HG02870 (cell line): ENCODE results near the gene ZNF648.
"Not testable (repeated sequence)": the region's sequence is repeated elsewhere in the genome, so short reads cannot be mapped to it uniquely, and the experiment has no call there.

Source experiments
- ATAC-seq: cut with Tn5 transposase; IDR thresholded peaks from one replicate; pipeline ENCODE4 v1.9.1; 2021; ENCODE audit warnings: mild to moderate bottlenecking, moderate library complexity; ENCODE audit not compliant: unreplicated experiment

Gene ZNF648

DNA sequence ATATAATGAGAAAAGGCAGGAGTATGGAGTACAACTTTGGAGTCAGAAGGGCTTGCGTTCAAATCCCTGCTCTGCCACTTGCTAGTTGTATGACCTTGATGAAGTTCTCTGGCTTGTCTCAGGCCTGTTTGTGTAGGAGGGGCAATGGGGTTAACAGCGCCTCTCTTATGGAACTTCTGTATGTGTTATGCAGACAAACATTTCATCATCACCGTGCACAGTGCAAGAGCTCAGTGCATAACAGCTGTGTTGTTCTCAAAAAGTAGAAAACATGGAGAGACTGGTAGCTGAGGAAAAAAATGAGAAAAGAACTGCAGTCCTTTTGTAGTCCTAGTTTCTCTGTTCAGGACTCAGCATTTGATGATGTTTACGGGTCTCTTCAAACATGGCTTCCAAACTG lies 10.4 kb upstream of the ZNF648 start:
- no peak for ATAC-seq

GRCh38 chr1:182069028-182069466 lies 7.5 kb upstream of the ZNF648 start:
- no peak for ATAC-seq

DNA sequence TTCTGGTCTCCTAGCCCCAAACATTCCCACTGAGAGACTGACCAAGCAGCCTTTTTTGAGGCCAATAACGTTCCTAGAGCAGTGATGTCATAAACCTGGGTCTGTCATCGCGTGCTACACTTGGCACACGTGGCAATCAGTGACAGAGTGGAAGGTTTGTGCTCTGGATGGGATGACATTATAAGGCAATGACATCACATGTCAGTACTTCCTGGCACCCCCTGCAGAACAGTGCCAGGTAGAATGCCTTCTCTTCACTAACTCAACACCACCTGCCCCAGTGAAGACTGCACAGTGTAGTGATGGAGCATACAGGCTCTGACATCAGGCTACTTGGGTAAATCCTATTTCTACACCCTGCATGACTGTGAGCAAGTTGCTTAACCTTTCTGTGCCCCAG lies 5.4 kb upstream of the ZNF648 start:
- no peak for ATAC-seq

DNA sequence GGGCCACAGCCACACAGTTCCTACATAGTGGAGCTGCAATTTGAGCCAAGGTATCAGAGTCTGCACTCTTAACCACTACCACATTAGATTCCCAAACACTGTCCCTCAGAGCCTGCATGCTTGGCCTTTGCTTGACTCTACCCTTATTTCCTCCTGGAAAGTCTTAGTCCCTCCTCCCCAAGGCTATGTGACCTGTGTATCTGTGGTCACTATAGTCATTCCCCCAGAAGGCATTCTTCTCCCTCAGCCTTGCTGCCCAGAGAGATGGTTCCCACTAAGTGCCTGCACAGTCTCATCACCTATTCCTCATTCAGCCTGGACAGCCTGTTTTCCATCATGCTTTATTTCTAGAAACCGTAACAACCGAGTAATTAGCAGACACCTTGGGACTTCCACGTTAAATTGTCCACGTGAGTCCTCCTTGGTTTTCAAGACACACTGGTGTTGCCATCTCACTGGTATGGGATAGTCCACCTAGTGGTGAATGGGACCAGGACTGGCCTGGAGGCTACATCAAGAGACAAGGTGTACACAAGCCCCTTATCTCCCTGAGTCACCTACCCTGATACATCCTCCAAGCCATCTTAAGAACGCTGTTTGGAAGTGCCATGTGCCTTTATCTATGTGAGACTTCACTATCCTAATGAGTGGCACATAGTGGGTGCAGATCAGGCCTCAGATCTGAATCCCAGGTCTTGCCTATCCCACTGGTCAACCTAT lies 3.8 kb upstream of the ZNF648 start:
- no peak for ATAC-seq

DNA sequence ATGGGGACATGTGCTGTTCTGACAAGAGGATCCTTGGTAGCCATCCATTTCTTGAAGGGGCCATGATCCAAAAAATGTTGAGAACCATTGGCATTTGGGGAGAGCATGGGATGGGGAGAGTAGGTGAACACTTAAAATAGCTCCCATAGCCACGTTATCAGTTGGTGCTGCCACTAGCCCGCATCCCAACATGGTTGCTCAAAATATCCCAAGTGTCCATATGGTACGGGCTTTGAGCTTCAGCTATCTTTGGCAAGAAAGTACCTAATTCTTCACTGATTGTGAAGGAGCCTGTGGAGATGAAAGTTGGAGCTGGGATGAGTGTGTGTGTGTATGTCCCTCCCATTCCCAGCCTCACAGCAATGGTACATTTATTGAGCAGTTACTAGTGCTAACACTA lies 3.1 kb upstream of the ZNF648 start:
- ATAC-seq, result no peak

DNA sequence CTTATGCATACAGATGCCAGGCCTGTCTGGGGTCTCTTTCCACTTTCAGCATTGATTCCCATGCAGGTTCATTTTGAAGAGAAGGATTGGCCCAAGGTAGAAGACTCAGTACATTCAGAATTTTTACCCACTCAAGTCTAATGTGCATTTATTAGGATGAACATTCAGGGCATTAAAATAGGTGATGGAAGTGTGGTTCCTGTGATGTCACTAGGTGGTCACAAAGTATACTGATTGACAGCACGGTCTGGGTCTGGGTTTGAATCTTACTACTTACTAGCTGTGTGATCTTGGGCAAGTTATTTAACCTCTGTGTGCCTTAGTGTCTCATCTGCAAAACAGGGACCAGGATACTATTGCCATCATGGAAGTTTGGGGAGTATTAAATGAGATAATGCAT lies 711 bp upstream of the ZNF648 start:
- ATAC-seq, result no peak

- no peak for ATAC-seq
These were observed 635 bp downstream of the ZNF648 start for GRCh38 chr1:182060877-182061276.

DNA sequence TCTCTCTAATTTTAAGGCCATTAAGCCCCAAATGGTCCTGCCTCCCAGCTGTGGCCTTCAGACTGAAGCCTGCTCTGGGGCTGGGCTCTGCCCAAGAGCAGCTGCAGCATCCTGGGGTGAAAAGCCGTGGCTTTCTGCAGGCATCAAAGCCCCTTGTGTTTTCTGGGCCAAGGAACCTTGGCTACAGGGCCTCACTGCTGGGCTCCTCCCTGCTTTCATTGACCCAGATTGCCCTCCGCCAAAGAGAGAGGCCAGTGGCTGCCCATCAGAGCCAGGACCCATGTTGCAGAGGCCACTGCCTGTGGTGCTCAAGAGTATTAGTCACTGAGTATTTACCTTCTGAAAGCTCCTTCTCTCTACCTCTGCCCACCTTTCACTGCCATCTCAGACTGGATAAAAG lies 1.6 kb downstream of the ZNF648 start:
- ATAC-seq, result no peak

GRCh38 chr1:182056601-182057366 lies 4.7 kb downstream of the ZNF648 start:
- no peak for ATAC-seq

DNA sequence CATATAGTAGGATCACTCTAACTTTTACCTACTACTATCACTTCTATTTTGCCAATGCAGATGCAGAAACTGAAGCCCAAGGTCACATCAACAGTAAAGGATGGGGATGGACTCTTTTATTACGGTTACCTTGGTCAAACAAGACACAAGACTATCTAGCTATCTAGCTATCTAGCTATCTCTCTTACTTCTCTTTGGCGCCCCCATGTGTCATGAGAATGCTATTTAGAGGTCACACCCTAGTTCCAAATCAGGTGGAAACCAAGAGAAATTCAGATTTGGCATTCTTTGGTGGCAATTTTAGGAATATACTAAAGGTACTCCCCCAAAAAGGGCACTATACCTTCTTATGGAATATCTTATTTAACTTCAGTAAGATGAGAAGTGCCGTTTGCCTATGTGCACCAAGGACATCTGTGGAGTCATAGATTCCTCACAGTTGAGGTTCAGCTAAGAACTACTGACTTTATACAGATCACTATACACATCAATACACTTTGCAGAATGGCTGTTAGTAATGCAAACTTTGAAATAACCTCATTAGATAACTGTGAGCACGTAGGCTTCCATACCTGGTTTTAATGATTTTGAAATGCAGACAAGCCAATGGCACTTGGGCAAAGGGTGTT lies 6.7 kb downstream of the ZNF648 start:
- no peak for ATAC-seq

GRCh38 chr1:182052355-182052754 lies 9.2 kb downstream of the ZNF648 start:
- ATAC-seq, result no peak

GRCh38 chr1:182051938-182052337 lies 9.6 kb downstream of the ZNF648 start:
- no peak for ATAC-seq

DNA sequence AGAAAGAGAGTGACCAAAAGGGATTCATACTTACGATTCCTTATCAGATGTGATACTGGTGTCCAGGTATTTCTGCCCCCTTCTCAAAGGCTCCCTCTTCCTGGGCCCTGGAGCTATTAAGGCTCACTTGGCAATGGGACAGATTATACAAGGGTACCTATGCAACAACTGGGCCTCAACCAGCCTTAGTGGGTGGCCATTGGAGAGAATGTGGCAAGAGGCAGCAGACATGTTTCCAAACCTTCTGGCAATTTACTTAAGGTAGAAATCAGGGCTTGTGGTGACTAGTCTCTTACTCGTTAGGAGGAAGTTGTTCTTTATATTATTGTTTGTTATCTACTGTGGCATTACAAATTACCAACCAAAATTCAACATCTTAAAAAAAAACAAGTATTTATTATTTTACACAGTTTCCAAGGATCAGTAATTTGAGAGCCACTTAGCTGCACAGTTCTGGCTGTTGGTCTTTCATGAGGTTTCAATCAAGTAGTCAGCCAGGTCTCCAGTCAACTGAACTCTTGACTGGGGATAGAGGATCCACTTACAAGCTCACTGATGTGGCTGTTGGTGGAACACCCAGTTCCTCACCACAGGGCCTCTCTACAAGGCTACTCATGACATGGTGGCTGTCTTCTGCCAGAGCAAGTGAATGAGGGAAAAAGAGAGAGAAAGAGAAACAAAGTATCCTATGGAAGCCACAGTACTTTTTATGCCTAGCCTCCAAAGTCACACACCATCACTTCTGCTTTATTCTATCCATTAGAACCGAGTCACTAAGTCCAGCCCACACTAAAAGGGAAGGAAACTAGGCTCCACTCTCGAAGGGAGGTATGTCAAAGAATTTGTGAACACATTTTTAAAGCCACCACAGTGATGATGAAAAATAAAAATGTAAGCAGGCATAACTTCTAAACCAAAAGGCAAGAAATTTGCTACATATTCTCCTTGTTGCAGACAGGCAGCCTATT lies 10.7 kb downstream of the ZNF648 start:
- no peak for ATAC-seq

- ATAC-seq, result no peak
These were observed 12.9 kb downstream of the ZNF648 start for GRCh38 chr1:182048562-182048961.

- no peak for ATAC-seq
These were observed 14.7 kb downstream of the ZNF648 start for GRCh38 chr1:182046763-182047162.

DNA sequence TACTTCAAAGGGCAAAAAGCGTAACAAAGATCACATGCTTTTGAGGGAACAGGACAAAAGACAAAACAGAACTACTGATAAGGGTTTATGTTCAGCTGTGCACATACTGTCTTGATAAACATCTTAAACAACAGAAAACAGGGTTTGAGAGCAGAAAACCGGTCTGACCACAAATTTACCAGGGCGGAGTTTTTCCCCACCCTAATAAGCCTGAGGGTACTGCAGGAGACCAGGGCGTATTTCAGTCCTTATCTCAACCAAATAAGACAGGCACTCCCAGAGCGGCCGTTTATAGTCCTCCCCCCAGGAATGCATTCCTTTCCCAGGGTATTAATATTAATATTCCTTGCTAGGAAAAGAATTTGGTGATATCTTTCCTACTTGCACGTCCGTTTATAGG lies 16.0 kb downstream of the ZNF648 start:
- ATAC-seq, result not testable (repeated sequence)

DNA sequence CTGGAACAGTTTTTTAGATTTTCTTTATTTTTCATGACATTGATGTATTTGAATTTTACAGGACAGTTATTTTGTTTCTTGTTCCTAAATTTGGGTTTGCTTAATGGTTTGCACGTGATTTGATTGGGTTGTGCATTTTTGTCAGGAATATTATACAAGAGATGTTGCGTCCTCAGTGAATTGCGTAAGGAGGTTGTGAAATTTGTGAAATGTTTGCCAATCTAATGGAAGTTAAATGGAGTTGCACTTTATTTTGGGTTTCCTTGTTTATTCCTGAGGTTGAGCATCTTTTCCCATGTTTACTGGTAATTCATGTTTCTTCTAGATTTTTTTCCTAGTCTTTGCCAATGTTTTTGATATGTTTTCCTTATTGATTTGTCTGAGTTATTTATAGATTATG lies 19.9 kb downstream of the ZNF648 start:
- no peak for ATAC-seq

GRCh38 chr1:182038220-182038619 lies 23.3 kb downstream of the ZNF648 start:
- ATAC-seq, result no peak

- no peak for ATAC-seq
These were observed 26.3 kb downstream of the ZNF648 start for GRCh38 chr1:182035097-182035770.

DNA sequence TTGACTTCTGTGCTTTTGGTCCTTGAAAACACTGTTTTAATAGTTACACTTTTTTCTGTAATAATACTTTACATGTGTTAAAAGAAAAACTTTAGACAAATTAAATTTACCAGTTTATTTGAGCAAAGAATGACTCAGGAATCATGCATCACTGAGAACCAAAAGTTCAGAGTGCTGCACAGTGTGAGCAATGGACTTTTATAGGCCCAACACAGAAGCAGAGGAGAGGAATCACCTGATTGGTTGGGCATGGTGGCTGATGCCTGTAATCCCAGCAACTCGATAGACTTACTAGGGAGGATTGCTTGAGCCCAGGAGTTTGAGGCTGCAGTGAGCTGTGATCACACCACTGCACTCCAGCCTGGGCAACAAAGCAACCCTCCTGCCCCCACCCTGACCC lies 29.3 kb downstream of the ZNF648 start:
- ATAC-seq, result no peak
